HEK293 (cell line): ENCODE data around the gene ZBTB39.

ENCODE experiments used
- KLF16 ChIP-seq: fragments of 450-650 bp; formaldehyde crosslinking; IDR thresholded peaks from 2 replicates; pipeline ENCODE4 v1.5.1; 2017; ENCODE audit warnings: missing biosample characterization, missing genetic modification characterization
- ZNF24 ChIP-seq: fragments of 450-650 bp; formaldehyde crosslinking; IDR thresholded peaks from 2 replicates; pipeline ENCODE4 v1.5.1; 2016; ENCODE audit warnings: missing biosample characterization, missing genetic modification characterization
- ZNF335 ChIP-seq: fragments of 450-650 bp; formaldehyde crosslinking; conservative IDR thresholded peaks from 2 replicates; pipeline ENCODE4 v1.5.1; 2016; ENCODE audit warnings: missing biosample characterization, missing genetic modification characterization

ZBTB39 gene

DNA sequence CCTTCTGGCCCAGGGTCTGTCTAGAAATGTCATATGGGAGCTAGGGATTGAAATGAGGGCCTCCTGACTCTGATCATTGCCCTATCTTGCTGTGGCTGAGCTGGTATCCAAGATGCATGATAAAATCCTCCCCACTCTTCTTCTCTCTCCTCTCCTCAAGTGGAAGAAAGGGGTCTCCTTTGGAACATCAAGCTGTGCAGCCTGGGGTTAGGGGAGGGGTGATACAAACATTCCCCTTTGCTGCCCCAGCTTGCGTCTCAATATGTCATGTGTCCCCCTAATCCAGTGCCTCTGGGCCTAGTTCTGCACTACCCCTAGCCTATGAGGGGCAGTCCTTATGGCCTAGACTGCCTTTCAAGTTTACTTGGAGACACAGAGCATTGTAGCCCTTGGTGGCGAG lies 57.5 kb downstream of the ZBTB39 start (continued):
- TF ChIP-seq KLF16 (tag by site-specific recombination), result no peak
- no peak for TF ChIP-seq ZNF24 (tag by site-specific recombination)
- TF ChIP-seq ZNF335 (tag by site-specific recombination), result no peak
